Measurements from ENCODE around the gene CSRNP2.
"Not testable (repeated sequence)": the region's sequence is repeated elsewhere in the genome, so short reads cannot be mapped to it uniquely, and the experiment has no call there.

Gene CSRNP2

DNA sequence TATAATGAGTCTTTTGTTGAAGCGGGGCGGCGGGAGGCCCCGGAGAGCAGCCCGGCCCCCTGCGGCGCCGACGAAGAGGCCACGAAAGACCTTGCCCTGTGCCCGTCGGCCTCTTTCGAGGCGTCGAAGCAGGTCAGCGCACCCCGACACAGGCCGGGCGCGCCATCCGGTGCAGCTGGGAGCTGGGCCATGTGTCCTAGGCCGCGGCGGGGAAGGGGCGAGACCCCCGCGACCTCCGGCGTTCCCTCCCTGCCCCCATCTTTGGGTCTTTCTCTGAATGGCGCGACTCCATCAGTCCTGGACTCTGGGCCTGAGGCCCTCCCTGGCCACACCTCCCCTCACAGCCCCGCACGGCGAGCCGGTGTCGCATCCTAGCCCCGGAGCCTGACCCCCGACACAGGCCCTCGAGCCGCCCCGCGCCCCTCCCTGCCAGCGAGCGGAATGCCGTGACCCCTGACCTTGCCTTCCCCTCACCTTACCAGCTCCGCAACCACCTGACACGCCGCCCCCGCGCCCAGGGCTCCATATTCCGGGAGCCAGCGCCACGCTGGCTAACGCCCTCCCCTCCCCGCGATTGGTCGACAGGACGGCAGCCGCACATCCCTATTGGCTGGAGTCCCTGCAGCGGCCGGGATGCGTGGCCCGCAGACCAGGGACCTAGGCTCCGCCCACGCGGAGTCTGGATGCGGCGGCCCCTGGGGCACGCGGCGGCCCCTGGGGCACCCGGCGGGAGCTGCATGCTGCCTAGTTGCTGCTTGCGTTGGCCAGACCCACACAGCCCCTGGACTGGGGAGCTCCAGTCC, 57.4 kb downstream of the CSRNP2 start, which contains the start of gene SLC11A2:
TSS of gene SLC11A2 (minus strand) at position 549 of the 803 bp plus-strand sequence. CDS start 15,656 bp downstream, outside the sequence.
- Mint-ChIP-seq H3K9me3 (no peaks in the 10 kb centered on the region), H3K4me1 (ENCODE audit: low read depth) (peaks cover 60% of the 10 kb centered on the region), H3K36me3 (ENCODE audit: low read depth) (peaks cover 5% of the 10 kb centered on the region), H3K4me3 (peak within 1 kb of the TSS; percentile 93), H3K27me3 (no peaks in the 10 kb centered on the region), H3K27ac (peak within 1 kb of the TSS; percentile 95)

DNA sequence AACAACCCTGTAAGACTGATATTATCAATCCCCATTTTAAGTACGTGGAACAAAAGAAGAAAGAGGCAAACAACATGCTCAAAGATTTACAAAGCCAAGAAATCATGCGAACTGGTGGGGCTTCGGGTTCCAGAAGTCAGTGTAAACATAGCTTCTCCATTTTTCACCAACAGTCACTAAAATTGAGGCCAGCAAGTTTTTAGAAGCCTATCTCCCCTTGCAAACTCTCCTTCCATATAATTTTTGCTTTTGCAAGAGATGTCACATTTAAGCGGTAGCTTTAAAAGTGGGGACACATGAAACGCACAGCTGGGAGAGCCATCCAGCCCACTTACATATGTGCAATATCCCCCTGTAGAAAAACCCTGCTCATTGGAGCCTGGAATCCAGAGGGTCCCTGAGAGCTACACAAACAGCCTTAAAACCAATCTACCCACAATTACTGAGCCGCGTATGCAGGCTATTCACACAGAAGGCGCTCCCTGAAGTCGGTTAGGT, 58.0 kb downstream of the CSRNP2 start:
- H3K36me3 Mint-ChIP-seq (ENCODE audit: low read depth) = peaks cover 9% of the 10 kb centered on the region
- peaks cover 67% of the 10 kb centered on the region for H3K4me1 Mint-ChIP-seq (ENCODE audit: low read depth)
- H3K27ac Mint-ChIP-seq = peak overlapping the region; percentile 95
- H3K4me3 Mint-ChIP-seq = peak overlapping the region; percentile 93
- no peaks in the 10 kb centered on the region for H3K27me3 Mint-ChIP-seq
- H3K9me3 Mint-ChIP-seq = no peaks in the 10 kb centered on the region

DNA sequence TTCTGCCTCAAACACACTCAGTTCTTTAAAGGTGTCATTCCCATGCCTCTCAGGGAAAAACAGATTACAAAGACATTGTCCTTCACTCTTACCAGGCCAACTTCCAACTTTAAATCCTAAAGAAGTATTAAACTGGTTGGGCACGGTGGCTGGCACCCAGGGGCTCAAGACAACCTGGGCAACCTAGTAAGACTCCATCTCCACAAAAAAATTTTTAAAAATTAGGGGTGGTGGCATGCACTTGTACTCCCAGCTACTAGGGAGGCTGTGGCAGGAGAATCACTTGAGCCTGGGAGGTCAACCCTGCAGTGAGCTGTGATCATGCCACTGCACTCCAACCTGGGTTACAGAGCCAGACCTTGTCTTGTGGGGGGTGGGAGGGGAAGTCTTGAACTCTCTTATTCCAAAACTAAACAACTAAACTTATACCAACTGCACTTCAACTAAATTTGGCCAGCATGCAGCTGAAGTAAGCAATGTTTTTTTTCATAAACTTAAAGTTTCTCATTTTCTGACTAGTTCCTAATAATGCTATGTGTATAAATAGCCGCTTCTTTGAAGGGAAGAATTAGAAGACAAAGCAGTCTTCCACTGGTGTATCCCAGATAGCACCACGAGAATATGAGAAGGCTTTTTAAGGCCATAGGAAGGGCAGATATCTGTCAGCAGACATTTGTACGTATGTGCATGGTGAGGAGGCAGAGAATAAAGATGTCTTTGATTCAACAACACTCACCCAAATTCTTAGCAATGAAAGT, 59.6 kb downstream of the CSRNP2 start:
- Mint-ChIP-seq H3K4me3 (peak overlapping the region; percentile 93), H3K36me3 (ENCODE audit: low read depth) (peaks cover 9% of the 10 kb centered on the region), H3K27ac (peak overlapping the region; percentile 95), H3K9me3 (no peaks in the 10 kb centered on the region), H3K27me3 (no peaks in the 10 kb centered on the region), H3K4me1 (ENCODE audit: low read depth) (peaks cover 77% of the 10 kb centered on the region)

- H3K4me1 Mint-ChIP-seq (ENCODE audit: low read depth) = peaks cover 68% of the 10 kb centered on the region
- peak overlapping the region; percentile 54 for H3K27ac Mint-ChIP-seq
- peak overlapping the region; percentile 15 for H3K4me3 Mint-ChIP-seq
- H3K9me3 Mint-ChIP-seq = no peaks in the 10 kb centered on the region
- no peaks in the 10 kb centered on the region for H3K27me3 Mint-ChIP-seq
- peaks cover 9% of the 10 kb centered on the region for H3K36me3 Mint-ChIP-seq (ENCODE audit: low read depth)
These were observed 61.7 kb downstream of the CSRNP2 start for GRCh38 chr12:51021694-51022093.

DNA sequence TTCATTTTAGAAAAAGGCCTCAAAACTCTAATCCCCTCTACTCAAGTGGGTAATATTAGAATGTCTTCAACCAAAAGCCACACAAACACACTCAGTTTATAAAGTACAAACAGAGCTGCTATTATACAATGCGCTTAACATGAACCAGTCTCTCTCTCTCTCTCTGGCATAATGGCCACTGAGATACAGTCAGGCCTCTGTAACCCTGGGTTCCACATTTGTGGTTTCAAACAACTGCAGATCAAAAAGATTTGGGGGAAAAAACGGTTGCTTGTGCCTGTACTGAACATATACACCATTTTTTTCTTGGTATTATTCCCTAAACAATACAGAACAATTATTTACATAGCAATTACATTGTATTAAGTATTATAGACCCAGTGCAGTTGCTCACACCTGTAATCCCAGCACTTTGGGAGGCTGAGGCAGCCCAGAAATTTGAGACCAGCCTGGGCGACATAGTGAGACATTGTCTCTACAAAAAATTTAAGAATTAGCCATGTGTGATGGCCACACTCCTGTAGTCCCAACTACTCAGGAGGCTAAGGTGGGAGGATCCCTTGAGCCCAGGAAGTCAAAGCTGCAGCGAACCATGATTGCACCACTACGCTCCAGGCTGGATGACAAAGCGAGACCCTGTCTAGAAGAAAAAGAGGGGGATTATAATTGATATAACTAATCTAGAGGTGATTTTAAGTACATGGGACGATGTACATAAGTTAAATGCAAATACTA, 62.8 kb downstream of the CSRNP2 start:
- peak overlapping the region; percentile 13 for H3K4me3 Mint-ChIP-seq
- H3K27ac Mint-ChIP-seq = no peak overlapping the region
- H3K4me1 Mint-ChIP-seq (ENCODE audit: low read depth) = peaks cover 62% of the 10 kb centered on the region
- H3K36me3 Mint-ChIP-seq (ENCODE audit: low read depth) = peaks cover 9% of the 10 kb centered on the region
- H3K9me3 Mint-ChIP-seq = no peaks in the 10 kb centered on the region
- H3K27me3 Mint-ChIP-seq = no peaks in the 10 kb centered on the region

GRCh38 chr12:51019927-51020326, 63.5 kb downstream of the CSRNP2 start:
- peaks cover 56% of the 10 kb centered on the region for H3K4me1 Mint-ChIP-seq (ENCODE audit: low read depth)
- peaks cover 9% of the 10 kb centered on the region for H3K36me3 Mint-ChIP-seq (ENCODE audit: low read depth)
- H3K27me3 Mint-ChIP-seq = no peaks in the 10 kb centered on the region
- no peak overlapping the region for H3K4me3 Mint-ChIP-seq
- H3K27ac Mint-ChIP-seq = no peak overlapping the region
- H3K9me3 Mint-ChIP-seq = no peaks in the 10 kb centered on the region

DNA sequence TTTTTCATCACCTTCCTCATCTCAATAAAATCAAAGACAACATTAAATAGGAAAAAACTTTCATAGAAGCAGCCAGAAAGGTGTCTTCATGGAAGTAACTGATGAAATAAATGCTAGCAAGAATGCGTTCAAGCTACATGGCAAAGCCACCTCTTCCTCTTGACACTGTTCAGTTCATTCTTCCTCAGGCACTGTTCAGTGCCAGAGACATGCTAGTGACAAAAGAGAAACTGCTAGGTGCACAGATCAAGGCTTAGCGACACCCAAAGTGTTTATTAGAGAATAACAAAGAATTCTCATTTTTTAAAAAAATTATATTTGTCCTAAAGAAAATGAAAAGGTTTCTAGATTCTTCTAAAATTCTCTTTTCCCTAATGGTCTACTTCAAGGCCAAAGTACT, 64.4 kb downstream of the CSRNP2 start:
- Mint-ChIP-seq H3K4me3 (no peak overlapping the region), H3K27ac (no peak overlapping the region), H3K4me1 (ENCODE audit: low read depth) (peaks cover 46% of the 10 kb centered on the region), H3K9me3 (no peaks in the 10 kb centered on the region), H3K27me3 (no peaks in the 10 kb centered on the region), H3K36me3 (ENCODE audit: low read depth) (peaks cover 9% of the 10 kb centered on the region)

- peaks cover 47% of the 10 kb centered on the region for H3K4me1 Mint-ChIP-seq (ENCODE audit: low read depth)
These were observed 65.9 kb downstream of the CSRNP2 start for GRCh38 chr12:51017452-51017851.

DNA sequence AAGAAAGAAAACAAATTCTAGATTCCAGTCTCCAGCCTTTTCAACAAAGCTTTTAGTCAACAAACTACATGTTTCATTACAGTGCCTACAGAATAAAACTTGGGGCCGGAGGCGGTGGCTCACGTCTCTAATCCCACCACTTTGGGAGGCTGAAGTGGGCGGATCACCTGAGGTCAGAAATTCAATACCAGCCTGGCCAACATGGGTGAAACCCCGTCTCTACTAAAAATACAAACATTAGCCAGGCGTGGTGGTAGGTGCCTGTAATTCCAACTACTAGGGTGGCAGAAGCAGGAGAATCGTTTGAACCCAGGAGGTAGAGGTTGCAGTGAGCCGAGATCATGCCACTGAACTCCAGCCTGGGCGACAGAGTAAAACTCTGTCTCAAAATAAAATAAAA, 68.9 kb downstream of the CSRNP2 start:
- H3K27ac Mint-ChIP-seq; H3K36me3 Mint-ChIP-seq (ENCODE audit: low read depth); H3K27me3 Mint-ChIP-seq; H3K9me3 Mint-ChIP-seq; H3K4me3 Mint-ChIP-seq: not testable (repeated sequence)
- H3K4me1 Mint-ChIP-seq (ENCODE audit: low read depth) = peaks cover 40% of the 10 kb centered on the region

More at GRCh38 chr12:51017452-51017851, 65.9 kb downstream of the CSRNP2 start:
- Mint-ChIP-seq H3K4me3 (no peak overlapping the region), H3K27me3 (no peaks in the 10 kb centered on the region), H3K27ac (no peak overlapping the region), H3K36me3 (ENCODE audit: low read depth) (peaks cover 5% of the 10 kb centered on the region), H3K9me3 (no peaks in the 10 kb centered on the region)

- no peak overlapping the region for H3K4me3 Mint-ChIP-seq
These were observed 70.0 kb downstream of the CSRNP2 start for GRCh38 chr12:51013441-51013840.

GRCh38 chr12:51012570-51013236, 70.7 kb downstream of the CSRNP2 start:
- Mint-ChIP-seq H3K27ac (peak overlapping the region; percentile 26), H3K9me3 (no peaks in the 10 kb centered on the region), H3K4me3 (no peak overlapping the region), H3K36me3 (ENCODE audit: low read depth) (peaks cover 12% of the 10 kb centered on the region), H3K4me1 (ENCODE audit: low read depth) (peaks cover 43% of the 10 kb centered on the region), H3K27me3 (no peaks in the 10 kb centered on the region)

More at GRCh38 chr12:51013441-51013840, 70.0 kb downstream of the CSRNP2 start:
- Mint-ChIP-seq H3K27me3 (no peaks in the 10 kb centered on the region), H3K36me3 (ENCODE audit: low read depth) (peaks cover 6% of the 10 kb centered on the region), H3K4me1 (ENCODE audit: low read depth) (peaks cover 45% of the 10 kb centered on the region), H3K27ac (no peak overlapping the region), H3K9me3 (no peaks in the 10 kb centered on the region)

DNA sequence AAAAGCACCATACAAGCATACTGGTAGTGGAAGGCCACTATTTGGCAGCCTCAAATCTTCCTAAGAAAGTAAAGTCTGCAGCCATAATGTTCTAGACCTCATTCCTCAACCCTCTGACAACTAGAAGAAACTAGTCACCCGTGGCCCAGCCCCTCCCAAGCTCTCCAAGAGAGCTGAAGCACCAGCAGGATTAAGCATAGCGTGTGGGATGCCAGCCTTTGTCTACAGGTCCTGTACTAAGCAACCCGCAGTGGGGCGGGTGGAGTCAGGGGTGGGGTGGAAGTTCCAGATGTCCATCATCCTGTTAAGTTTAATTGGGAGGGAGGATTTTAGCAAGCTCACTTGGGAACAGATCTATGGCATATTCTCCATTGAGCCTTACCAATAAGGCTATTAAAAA, 71.4 kb downstream of the CSRNP2 start:
- Mint-ChIP-seq H3K4me3 (no peak overlapping the region), H3K9me3 (no peaks in the 10 kb centered on the region), H3K4me1 (ENCODE audit: low read depth) (peaks cover 42% of the 10 kb centered on the region), H3K36me3 (ENCODE audit: low read depth) (peaks cover 14% of the 10 kb centered on the region), H3K27me3 (no peaks in the 10 kb centered on the region), H3K27ac (peak overlapping the region; percentile 26)

Data from stimulated activated naive CD8-positive, alpha-beta T cell treated with anti-CD3 and anti-CD28 coated beads, Interleukin-15, Interleukin-2, amounts not matched to agents 100 ng/mL and 50 ng/mL, for 24 hours (primary cell).